ENCODE results near the gene ZNF35. TPM values are rescaled to one million over a fixed set of nuclear protein-coding genes. Genes with fewer than 3 reads are reported as not detected.

ZNF35 gene
- total RNA-seq, result 14.2 and 21.2 TPM in 2 replicates

DNA sequence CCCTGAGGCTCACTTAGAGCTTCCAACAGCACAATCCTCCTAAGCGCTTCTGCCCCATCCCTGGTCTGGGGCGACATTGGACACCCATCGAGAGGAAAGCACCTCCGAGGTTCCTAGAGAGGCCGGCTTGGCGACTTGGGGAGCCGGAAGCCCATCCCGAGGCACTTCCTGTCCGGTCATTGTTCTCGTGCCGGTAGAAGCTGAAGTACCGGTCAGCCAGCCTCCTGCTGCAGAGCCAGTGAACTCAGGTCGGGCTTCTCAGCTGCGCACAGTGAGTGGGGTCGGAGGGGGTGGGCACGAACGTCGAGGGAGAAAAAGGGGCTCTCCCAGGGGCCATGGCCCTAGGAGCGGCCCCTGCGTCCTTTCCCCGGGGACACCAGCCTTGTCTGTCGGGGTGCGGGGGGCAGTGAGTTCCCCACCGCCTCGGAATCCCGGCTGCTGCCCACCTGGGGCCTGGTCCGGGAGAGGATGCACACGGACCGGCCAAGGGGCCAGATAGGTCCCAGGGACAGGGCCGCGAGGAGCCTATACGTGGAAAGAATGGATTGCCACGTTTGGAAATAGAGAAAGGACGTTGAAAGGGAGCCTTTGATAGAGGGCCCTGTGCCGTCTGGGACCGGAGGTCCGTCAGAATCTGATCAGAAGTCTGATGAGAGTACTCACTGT lies at the start of gene ZNF35:
TSS of gene ZNF35 (plus strand) at position 169 of the 666 bp plus-strand sequence. CDS start 2,336 bp downstream, outside the sequence.
- peaks cover 2% of the 10 kb centered on the region for H3K36me3 ChIP-seq (ENCODE audit: control insufficient read depth, insufficient read depth, low read length)
- H3K27me3 ChIP-seq (ENCODE audit: control insufficient read depth, insufficient read depth, low read length), result no peaks in the 10 kb centered on the region
- H3K4me3 ChIP-seq (ENCODE audit: low read depth, low read length), result peak within 1 kb of the TSS; percentile 99
- DNase-seq (ENCODE audit: low read depth), result peak; percentile 56
- TF ChIP-seq CTCF (IDR thresholded peaks at IDR 0.05; ENCODE audit: insufficient read depth, low read length, poor library complexity, severe bottlenecking), result no peak

- H3K27me3 ChIP-seq (ENCODE audit: control insufficient read depth, insufficient read depth, low read length), result no peaks in the 10 kb centered on the region
Observed at GRCh38 chr3:44601749-44602148, 46.8 kb upstream of the ZNF35 start.

DNA sequence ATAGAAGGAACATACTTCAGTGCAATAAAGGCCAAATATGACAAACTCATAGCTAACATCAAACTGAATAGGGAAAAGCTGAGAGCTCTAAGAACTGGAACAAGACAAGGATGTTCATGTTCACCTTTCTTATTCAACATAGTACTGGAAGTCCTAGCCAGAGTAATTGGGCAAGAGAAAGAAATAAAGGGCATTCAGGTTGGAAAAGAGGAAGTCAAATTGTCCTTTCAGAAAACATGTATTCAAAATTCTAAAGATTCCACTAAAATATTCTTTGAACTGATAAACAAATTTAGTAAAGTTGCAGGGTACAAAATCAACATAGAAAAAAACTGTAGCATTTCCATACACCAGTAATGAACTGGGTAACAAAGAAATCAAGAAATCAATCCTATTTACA lies 35.9 kb upstream of the ZNF35 start:
- Histone ChIP-seq H3K27me3 (ENCODE audit: control insufficient read depth, insufficient read depth, low read length) (no peaks in the 10 kb centered on the region), H3K4me3 (ENCODE audit: low read depth, low read length) (no peak overlapping the region), H3K36me3 (ENCODE audit: control insufficient read depth, insufficient read depth, low read length) (no peaks in the 10 kb centered on the region)
- no peak for DNase-seq (ENCODE audit: low read depth)
- no peak for TF ChIP-seq CTCF (IDR thresholded peaks at IDR 0.05; ENCODE audit: insufficient read depth, low read length, poor library complexity, severe bottlenecking)

More at GRCh38 chr3:44601749-44602148, 46.8 kb upstream of the ZNF35 start:
- H3K36me3 ChIP-seq (ENCODE audit: control insufficient read depth, insufficient read depth, low read length), result no peaks in the 10 kb centered on the region
- TF ChIP-seq CTCF (IDR thresholded peaks at IDR 0.05; ENCODE audit: insufficient read depth, low read length, poor library complexity, severe bottlenecking), result no peak
- no peak overlapping the region for H3K4me3 ChIP-seq (ENCODE audit: low read depth, low read length)
- DNase-seq (ENCODE audit: low read depth), result no peak

DNA sequence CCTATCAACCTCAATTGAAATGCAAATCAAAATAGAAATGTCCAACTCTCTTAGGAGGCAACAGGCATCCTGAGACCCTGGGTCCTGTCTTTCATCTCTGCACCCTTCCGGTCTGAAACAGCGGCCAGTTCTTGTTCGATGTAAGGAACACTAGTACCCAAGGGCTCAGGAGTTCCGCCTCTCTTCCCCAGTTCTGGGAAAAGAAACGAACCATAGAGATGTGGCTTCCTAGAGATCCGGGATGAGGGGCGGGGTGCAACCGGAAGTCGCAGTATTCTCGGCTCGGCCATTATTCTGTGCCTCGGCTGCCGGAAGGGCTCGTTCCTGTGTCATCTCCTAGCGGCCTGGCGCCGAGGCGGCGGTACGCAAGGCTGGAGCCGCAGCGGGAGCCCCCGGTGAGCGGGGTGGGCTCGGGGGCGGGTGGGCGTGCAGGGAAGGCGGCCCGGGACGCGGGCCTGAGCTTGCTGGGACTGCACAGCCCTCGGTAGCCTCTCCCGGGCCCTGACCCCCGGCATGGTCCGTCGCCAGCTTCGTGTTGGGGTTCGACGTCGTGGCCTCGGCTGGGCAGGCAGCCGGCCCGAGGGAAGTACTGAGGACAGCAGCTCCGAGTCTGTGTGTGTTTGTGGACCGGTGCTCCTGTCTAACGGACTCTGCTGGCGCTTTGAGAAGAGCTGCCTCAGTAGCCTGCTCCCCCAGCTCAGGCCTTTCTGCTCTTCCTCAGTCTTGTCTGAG lies 23.6 kb upstream of the ZNF35 start, which contains the start of gene ZNF197:
TSS of gene ZNF197 (plus strand) at position 288 of the 732 bp plus-strand sequence. CDS start 4,119 bp downstream, outside the sequence.
- Histone ChIP-seq H3K36me3 (ENCODE audit: control insufficient read depth, insufficient read depth, low read length) (no peaks in the 10 kb centered on the region), H3K27me3 (ENCODE audit: control insufficient read depth, insufficient read depth, low read length) (no peaks in the 10 kb centered on the region), H3K4me3 (ENCODE audit: low read depth, low read length) (peak within 1 kb of the TSS; percentile 90)
- peak; percentile 60 for DNase-seq (ENCODE audit: low read depth)
- no peak for TF ChIP-seq CTCF (IDR thresholded peaks at IDR 0.05; ENCODE audit: insufficient read depth, low read length, poor library complexity, severe bottlenecking)

DNA sequence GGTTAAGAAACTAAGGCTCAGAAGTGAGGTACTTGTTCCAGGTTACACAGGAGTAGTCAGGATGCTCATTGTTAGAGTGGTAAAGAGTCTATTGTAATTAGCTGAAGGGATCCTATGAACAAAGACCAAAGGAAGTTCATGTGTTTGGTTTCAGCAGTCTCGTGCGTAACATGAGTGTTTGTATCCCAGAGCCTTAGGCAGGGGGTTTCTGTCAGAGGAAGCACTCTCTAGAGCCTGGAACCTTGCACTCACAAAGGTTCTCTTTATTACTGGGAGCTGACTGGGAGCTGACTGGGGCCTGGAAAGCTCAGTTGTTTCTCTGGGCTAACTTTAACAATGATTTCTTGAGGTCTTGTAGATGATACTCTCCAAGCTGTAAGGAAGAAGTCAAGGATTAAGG lies 19.8 kb upstream of the ZNF35 start:
- H3K36me3 ChIP-seq (ENCODE audit: control insufficient read depth, insufficient read depth, low read length), result peaks cover 2% of the 10 kb centered on the region
- DNase-seq (ENCODE audit: low read depth), result no peak
- TF ChIP-seq CTCF (IDR thresholded peaks at IDR 0.05; ENCODE audit: insufficient read depth, low read length, poor library complexity, severe bottlenecking), result no peak

More for the DNA sequence above, 19.8 kb upstream of the ZNF35 start:
- H3K27me3 ChIP-seq (ENCODE audit: control insufficient read depth, insufficient read depth, low read length), result no peaks in the 10 kb centered on the region
- no peak overlapping the region for H3K4me3 ChIP-seq (ENCODE audit: low read depth, low read length)
